Thyroid gland (tissue), 4 donors: Measurements from ENCODE around the gene PLCL2. TPM values are rescaled to one million over a fixed set of nuclear protein-coding genes. Genes with fewer than 3 reads are reported as not detected.
A peak's percentile ranks its signal among the peaks of the same experiment; 100 is the strongest.

ENCODE experiments used
- DNase-seq, 2 donors: peaks; one replicate each; pipeline ENCODE4 v3.0.0-alpha.2; 2019
- H3K27ac ChIP-seq, 3 donors: fragments of 200-600 bp; sonication (generic); 1 replicate in 2 of 3; 2 replicates in 1 of 3; pipeline ENCODE4 v1.5.1; 2016 to 2019; ENCODE audit warnings: mild to moderate bottlenecking in 1 of 3, moderate library complexity in 1 of 3
- H3K27me3 ChIP-seq: fragments of 200-600 bp; sonication (generic); one replicate; pipeline ENCODE4 v1.5.1; 2019
- H3K36me3 ChIP-seq, 2 donors: fragments of 200-600 bp; sonication (generic); one replicate each; pipeline ENCODE4 v1.5.1; 2016 to 2019
- H3K4me1 ChIP-seq, 2 donors: fragments of 200-600 bp; sonication (generic); one replicate each; pipeline ENCODE4 v1.5.1; 2017 to 2019
- H3K4me3 ChIP-seq, 3 donors: fragments of 200-600 bp; sonication (generic); replicated peaks in 1 of 3; 1 replicate in 2 of 3; 2 replicates in 1 of 3; pipeline ENCODE4 v1.5.1; 2016; ENCODE audit warnings: mild to moderate bottlenecking in 1 of 3
- H3K9me3 ChIP-seq: fragments of 200-600 bp; sonication (generic); one replicate; pipeline ENCODE4 v1.5.1; 2017
- CTCF ChIP-seq, 6 experiments: fragments of 200-600 bp in 3 of 6; fragments of 450-650 bp in 3 of 6; sonication (generic) in 3 of 6; IDR thresholded peaks; one replicate each; pipeline ENCODE4 v1.5.1; 2016 to 2019; ENCODE audit warnings: antibody characterized with exemption in 6 of 6, mild to moderate bottlenecking in 2 of 6, inconsistent platforms in 1 of 6, moderate library complexity in 1 of 6
- POLR2A ChIP-seq, 2 donors: fragments of 450-650 bp; IDR thresholded peaks; one replicate each; pipeline ENCODE4 v1.6.1; 2017; ENCODE audit warnings: antibody characterized with exemption in 2 of 2, mild to moderate bottlenecking in 2 of 2, moderate library complexity in 1 of 2
- WGBS, 2 donors: methylation state at CpG; one replicate each; pipeline ENCODE4 v1.1.5; 2017; 5-methylcytosine and 5-hydroxymethylcytosine counted together
- intact Hi-C: fragments of 100-400 bp; cut with DNase I; formaldehyde crosslinking; loops from one replicate; pipeline ENCODE4 v1.15.1; 2023
- total RNA-seq, 4 donors: library from RNA; depleted of rRNA; stranded (reverse); fragments of >200 nt; gene quantifications; one replicate each; pipeline ENCODE4 v1.2.3, GENCODE V29; 2016

PLCL2 gene
- total RNA-seq, 4 donors from 2014 or later = 6.3 to 15.3 (median 9.3) TPM

GRCh38 chr3:17076940-17077605, 192.3 kb downstream of the PLCL2 start:
- Histone ChIP-seq H3K27me3 (no peaks in the 10 kb centered on the region), H3K27ac (no peak overlapping the region), H3K4me1 (no peaks in the 10 kb centered on the region), H3K36me3 (no peaks in the 10 kb centered on the region), H3K9me3 (no peaks in the 10 kb centered on the region), H3K4me3 (no peak overlapping the region)
- TF ChIP-seq POLR2A (IDR thresholded peaks at IDR 0.05) = no peak
- TF ChIP-seq CTCF (IDR thresholded peaks at IDR 0.05) = no peak
- WGBS, 2 donors = 61 to 65% methylated on average over 4 of the region's 4 CpGs
- intact Hi-C loops = no loop called here
- no peak for DNase-seq

- peak in 1 of 2 donors; percentile 13 for DNase-seq
- Histone ChIP-seq H3K4me1 (no peaks in the 10 kb centered on the region), H3K27me3 (no peaks in the 10 kb centered on the region), H3K36me3 (no peaks in the 10 kb centered on the region), H3K27ac (peak overlapping the region in 1 of 3 donors; percentile 20), H3K4me3 (no peak overlapping the region), H3K9me3 (no peaks in the 10 kb centered on the region)
- TF ChIP-seq CTCF (IDR thresholded peaks at IDR 0.05) (no peak), POLR2A (IDR thresholded peaks at IDR 0.05) (no peak)
- 57 to 59% methylated on average over 5 of the region's 5 CpGs for WGBS, 2 donors
- intact Hi-C loops = no loop called here
Observed at GRCh38 chr3:17077606-17078005, 192.9 kb downstream of the PLCL2 start.

- no peak overlapping the region for H3K4me3 ChIP-seq
- no peaks in the 10 kb centered on the region for H3K27me3 ChIP-seq
- H3K27ac ChIP-seq = no peak overlapping the region
- no peak for TF ChIP-seq POLR2A (IDR thresholded peaks at IDR 0.05)
- H3K9me3 ChIP-seq = no peaks in the 10 kb centered on the region
- H3K4me1 ChIP-seq = no peaks in the 10 kb centered on the region
- 43 to 69% methylated on average over 6 to 7 of the region's 7 CpGs for WGBS, 2 donors
- H3K36me3 ChIP-seq = no peaks in the 10 kb centered on the region
- intact Hi-C loops = no loop called here
- DNase-seq = no peak
Observed at GRCh38 chr3:17078926-17079465, 194.2 kb downstream of the PLCL2 start.

GRCh38 chr3:17079933-17080332, 195.2 kb downstream of the PLCL2 start:
- no peak for TF ChIP-seq POLR2A (IDR thresholded peaks at IDR 0.05)
- no peak for TF ChIP-seq CTCF (IDR thresholded peaks at IDR 0.05)

GRCh38 chr3:17081520-17081919, 196.8 kb downstream of the PLCL2 start:
- WGBS, 2 donors = 92 to 96% methylated on average over 4 of the region's 4 CpGs
- no peaks in the 10 kb centered on the region for H3K9me3 ChIP-seq
- no peak for DNase-seq
- no peaks in the 10 kb centered on the region for H3K27me3 ChIP-seq
- no peak for TF ChIP-seq CTCF (IDR thresholded peaks at IDR 0.05)
- no peak overlapping the region for H3K27ac ChIP-seq
- intact Hi-C loops = no loop called here
- H3K36me3 ChIP-seq = no peaks in the 10 kb centered on the region
- no peak overlapping the region for H3K4me3 ChIP-seq
- no peaks in the 10 kb centered on the region for H3K4me1 ChIP-seq

More at GRCh38 chr3:17079933-17080332, 195.2 kb downstream of the PLCL2 start:
- Histone ChIP-seq H3K36me3 (no peaks in the 10 kb centered on the region), H3K4me1 (no peaks in the 10 kb centered on the region), H3K27ac (no peak overlapping the region), H3K27me3 (no peaks in the 10 kb centered on the region), H3K4me3 (no peak overlapping the region), H3K9me3 (no peaks in the 10 kb centered on the region)
- 85 to 99% methylated on average over 6 of the region's 6 CpGs for WGBS, 2 donors
- no peak for DNase-seq
- intact Hi-C loops = no loop called here
